ENCODE data around the gene RPUSD1.
"Not testable (repeated sequence)": the region's sequence is repeated elsewhere in the genome, so short reads cannot be mapped to it uniquely, and the experiment has no call there.

Gene RPUSD1

DNA sequence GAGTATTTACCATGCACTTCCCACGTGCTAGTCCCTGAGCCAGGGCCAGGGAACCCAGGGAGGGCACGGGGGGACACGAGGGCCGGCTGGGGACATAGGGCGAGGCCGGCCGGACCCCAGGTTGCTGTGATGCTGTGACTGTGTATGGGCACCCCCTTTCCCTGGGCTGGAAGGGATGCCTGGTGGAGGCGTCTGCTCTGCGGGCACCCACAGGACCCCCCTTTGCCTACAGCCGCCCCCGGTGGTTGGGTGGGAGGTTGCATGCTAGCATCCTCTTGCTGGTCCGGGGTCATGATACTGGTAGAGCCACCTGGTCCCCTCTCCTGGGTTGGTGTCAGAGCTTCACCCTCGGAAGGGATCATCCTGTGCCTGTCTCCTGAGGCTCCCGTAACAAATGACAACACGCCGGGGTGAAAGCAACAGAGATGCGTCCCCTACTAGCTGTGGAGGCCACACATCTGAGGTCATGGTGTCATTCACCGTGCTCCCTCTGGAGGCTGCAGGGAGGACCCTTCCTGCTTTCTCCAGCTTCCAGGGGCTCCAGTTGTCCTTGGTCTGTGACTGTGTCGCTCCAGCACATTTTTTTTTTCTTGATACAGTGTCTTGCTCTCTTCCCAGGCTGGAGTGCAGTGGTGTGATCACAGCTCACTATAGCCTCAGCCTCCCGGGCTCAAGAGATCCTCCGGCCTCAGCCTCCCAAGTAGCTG, 44.2 kb downstream of the RPUSD1 start:
- DNase-seq (ENCODE audit: low read depth) = no peak
- no peak overlapping the region for H3K4me3 ChIP-seq (ENCODE audit: low read length)
- TF ChIP-seq, protein P1, sequence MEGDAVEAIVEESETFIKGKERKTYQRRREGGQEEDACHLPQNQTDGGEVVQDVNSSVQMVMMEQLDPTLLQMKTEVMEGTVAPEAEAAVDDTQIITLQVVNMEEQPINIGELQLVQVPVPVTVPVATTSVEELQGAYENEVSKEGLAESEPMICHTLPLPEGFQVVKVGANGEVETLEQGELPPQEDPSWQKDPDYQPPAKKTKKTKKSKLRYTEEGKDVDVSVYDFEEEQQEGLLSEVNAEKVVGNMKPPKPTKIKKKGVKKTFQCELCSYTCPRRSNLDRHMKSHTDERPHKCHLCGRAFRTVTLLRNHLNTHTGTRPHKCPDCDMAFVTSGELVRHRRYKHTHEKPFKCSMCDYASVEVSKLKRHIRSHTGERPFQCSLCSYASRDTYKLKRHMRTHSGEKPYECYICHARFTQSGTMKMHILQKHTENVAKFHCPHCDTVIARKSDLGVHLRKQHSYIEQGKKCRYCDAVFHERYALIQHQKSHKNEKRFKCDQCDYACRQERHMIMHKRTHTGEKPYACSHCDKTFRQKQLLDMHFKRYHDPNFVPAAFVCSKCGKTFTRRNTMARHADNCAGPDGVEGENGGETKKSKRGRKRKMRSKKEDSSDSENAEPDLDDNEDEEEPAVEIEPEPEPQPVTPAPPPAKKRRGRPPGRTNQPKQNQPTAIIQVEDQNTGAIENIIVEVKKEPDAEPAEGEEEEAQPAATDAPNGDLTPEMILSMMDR (conservative IDR thresholded peaks at IDR 0.05; ENCODE audit: low read length) = no peak

GRCh38 chr16:742894-743293, 45.3 kb downstream of the RPUSD1 start:
- not testable (repeated sequence) for DNase-seq (ENCODE audit: low read depth); H3K4me3 ChIP-seq (ENCODE audit: low read length)

- DNase-seq (ENCODE audit: low read depth) = no peak
- TF ChIP-seq, protein P1 (conservative IDR thresholded peaks at IDR 0.05; ENCODE audit: low read length) = no peak
- H3K4me3 ChIP-seq (ENCODE audit: low read length) = no peak overlapping the region
Measured at GRCh38 chr16:741986-742629, 46.1 kb downstream of the RPUSD1 start.

DNA sequence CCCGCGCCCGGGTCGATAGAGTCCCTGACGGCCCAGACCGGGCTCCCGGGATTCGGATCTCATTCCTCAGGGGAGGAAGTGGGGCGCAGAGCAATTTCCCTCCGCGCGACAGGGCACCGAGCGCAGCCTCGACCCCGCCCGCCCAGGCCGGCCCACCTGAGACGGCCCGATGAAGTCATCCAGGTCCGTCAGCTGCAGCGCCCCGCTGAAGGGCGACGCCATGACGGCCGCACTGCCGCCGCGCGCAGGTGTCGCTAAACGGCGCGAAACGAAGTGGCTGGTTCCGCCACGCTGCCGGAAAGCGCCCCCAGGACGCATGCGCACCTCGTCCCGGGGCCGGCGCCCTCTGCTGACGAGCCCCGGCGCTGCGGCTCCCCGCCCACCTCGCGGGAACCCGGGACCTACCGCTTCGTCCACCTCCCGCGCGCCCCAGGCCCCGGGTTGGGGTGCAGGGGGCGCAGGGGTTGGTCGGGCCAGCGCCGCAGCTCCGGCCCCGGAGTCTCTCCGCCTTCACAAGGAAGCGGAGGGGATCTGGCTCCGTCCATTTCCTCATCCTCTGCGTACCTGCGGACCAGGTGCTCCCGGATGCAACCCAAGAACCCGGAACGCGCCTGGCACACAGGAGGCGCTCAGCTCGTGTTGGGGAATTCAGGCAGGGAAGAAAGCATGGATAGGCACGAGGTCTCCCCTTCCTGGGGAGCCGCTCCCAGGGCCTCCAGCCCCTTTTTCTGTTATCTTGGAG, 47.2 kb downstream of the RPUSD1 start, which contains the start of gene CIAO3:
TSS of gene CIAO3 (minus strand) at position 234 of the 742 bp plus-strand sequence. CDS start at position 222, 12 bp downstream.
- DNase-seq (ENCODE audit: low read depth) = peak; percentile 90
- H3K4me3 ChIP-seq (ENCODE audit: low read length) = peak within 1 kb of the TSS; percentile 73
- TF ChIP-seq, protein P1 (conservative IDR thresholded peaks at IDR 0.05; ENCODE audit: low read length) = peak; percentile 50

- peak overlapping the region; percentile 73 for H3K4me3 ChIP-seq (ENCODE audit: low read length)
- TF ChIP-seq, protein P1 (conservative IDR thresholded peaks at IDR 0.05; ENCODE audit: low read length) = no peak
- no peak for DNase-seq (ENCODE audit: low read depth)
Measured at GRCh38 chr16:740459-740763, 47.8 kb downstream of the RPUSD1 start.

GRCh38 chr16:739560-740458, 48.4 kb downstream of the RPUSD1 start:
- DNase-seq (ENCODE audit: low read depth) = no peak
- TF ChIP-seq, protein P1 (conservative IDR thresholded peaks at IDR 0.05; ENCODE audit: low read length) = no peak
- peak overlapping the region; percentile 73 for H3K4me3 ChIP-seq (ENCODE audit: low read length)
